Measurements from ENCODE around the gene CYP2C9. TPM values are rescaled to one million over a fixed set of nuclear protein-coding genes. Genes with fewer than 3 reads are reported as not detected.
"Not testable (repeated sequence)": the region's sequence is repeated elsewhere in the genome, so short reads cannot be mapped to it uniquely, and the experiment has no call there.

The CYP2C9 gene
- total RNA-seq (not detected), polyA plus RNA-seq (0.18 TPM)
- long read RNA-seq, donor 1: 0 reads
- long read RNA-seq, donor 2: 0 reads
- long read RNA-seq, donor 3: 0 reads
- long read RNA-seq, donor 4: 0 reads

DNA sequence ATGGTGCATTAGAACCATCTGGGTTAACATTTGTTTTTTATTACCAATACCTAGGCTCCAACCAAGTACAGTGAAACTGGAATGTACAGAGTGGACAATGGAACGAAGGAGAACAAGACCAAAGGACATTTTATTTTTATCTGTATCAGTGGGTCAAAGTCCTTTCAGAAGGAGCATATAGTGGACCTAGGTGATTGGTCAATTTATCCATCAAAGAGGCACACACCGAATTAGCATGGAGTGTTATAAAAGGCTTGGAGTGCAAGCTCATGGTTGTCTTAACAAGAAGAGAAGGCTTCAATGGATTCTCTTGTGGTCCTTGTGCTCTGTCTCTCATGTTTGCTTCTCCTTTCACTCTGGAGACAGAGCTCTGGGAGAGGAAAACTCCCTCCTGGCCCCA, at the start of gene CYP2C9:
CYP2C9 (plus strand) TSS at position 276 of the 400 bp plus-strand sequence; CDS start at position 301, 25 bp downstream.
- DNase-seq: no peak
- H3K9me3 ChIP-seq (ENCODE audit: control insufficient read depth, low read length): no peaks in the 10 kb centered on the region
- WGBS: 75% methylated on average over 2 of the region's 2 CpGs
- ATAC-seq: no peak
- no peaks in the 10 kb centered on the region for H3K27me3 ChIP-seq (ENCODE audit: control insufficient read depth, insufficient read depth)
- no peaks in the 10 kb centered on the region for H3K4me1 ChIP-seq (ENCODE audit: control insufficient read depth, insufficient read depth, low read length)
- intact Hi-C loops (cut with DNase I): no loop called here
- H3K27ac ChIP-seq (ENCODE audit: low read length): no peak within 1 kb of the TSS
- H3K4me3 ChIP-seq (ENCODE audit: low read length): no peak within 1 kb of the TSS

DNA sequence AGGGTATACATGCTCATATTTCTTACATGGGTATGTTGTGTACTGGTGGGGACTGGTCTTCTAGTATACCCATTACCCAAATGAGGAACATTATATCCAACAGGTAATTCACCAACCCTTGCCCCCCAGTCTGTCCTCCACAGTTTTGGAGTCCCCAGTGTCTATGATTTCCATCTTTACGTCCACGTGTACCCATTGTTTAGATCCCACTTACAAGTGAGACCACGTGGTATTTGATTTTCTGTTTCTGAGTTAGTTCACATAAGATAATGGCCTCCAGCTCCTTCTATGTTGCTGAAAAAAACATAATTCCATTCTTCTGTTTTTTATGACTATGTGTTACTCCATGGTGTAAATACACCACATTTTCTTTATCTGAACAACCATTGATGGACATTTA, 49.3 kb upstream of the CYP2C9 start:
- ATAC-seq (no peak), DNase-seq (no peak)
- Histone ChIP-seq H3K27me3 (ENCODE audit: control insufficient read depth, insufficient read depth) (no peaks in the 10 kb centered on the region), H3K4me1 (ENCODE audit: control insufficient read depth, insufficient read depth, low read length) (no peaks in the 10 kb centered on the region), H3K9me3 (ENCODE audit: control insufficient read depth, low read length) (no peaks in the 10 kb centered on the region), H3K4me3 (ENCODE audit: low read length) (no peak overlapping the region), H3K27ac (ENCODE audit: low read length) (no peak overlapping the region)
- intact Hi-C loops (cut with DNase I): no loop called here
- 74% methylated on average over 3 of the region's 3 CpGs for WGBS

DNA sequence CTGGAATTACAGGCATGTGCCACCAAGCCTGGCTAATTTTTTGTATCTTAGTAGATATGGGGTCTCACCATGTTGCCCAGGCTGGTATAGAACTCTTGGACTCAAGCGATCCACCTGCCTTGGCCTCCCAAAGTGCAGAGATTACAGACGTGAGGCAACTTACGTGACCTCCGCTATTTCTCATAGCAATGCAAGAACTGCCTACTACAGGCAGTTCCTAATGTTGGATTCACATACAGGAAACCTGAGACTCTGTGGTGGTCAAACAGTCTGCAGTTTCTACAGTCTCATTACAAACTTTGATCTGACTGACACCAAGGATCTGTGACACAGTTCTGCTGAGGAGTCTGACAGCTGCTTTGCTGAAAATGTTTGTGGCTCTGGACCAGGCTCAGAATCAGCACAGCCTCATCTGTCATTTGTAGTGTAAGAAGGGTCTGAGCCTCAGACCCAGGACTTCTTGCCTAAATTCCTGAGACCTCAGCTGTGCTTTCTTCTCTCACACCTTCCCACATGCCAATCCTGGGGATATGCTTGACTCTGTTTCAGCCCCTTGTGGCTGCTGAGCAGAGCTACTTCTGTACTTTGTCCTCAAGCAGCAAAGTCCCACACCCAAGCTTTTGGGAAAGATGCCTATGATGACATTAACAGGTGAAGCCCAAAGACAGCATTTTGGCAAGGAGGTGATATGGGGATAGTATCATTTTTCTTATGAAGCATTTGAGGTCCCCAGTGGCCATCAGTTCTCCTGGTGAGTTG, 48.0 kb upstream of the CYP2C9 start:
- WGBS: 90% methylated on average over 4 of the region's 4 CpGs
- H3K27ac ChIP-seq (ENCODE audit: low read length): no peak overlapping the region
- intact Hi-C loops (cut with DNase I): no loop called here
- DNase-seq (no peak), ATAC-seq (no peak)
- no peaks in the 10 kb centered on the region for H3K9me3 ChIP-seq (ENCODE audit: control insufficient read depth, low read length)
- H3K4me1 ChIP-seq (ENCODE audit: control insufficient read depth, insufficient read depth, low read length): no peaks in the 10 kb centered on the region
- H3K27me3 ChIP-seq (ENCODE audit: control insufficient read depth, insufficient read depth): no peaks in the 10 kb centered on the region
- no peak overlapping the region for H3K4me3 ChIP-seq (ENCODE audit: low read length)

DNA sequence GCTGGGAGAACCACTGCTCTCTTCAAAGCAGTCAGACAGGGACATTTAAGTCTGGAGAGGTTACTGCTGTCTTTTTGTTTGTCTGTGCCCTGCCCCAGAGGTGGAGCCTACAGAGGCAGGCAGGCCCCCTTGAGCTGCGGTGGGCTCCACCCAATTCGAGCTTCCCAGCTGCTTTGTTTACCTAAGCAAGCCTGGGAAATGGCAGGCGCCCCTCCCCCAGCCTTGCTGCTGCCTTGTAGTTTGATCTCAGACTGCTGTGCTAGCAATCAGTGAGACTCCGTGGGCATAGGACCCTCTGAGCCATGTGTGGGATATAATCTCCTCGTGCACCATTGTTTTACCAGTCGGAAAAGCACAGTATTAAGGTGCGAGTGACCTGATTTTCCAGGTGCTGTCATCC, 40.0 kb upstream of the CYP2C9 start:
- intact Hi-C loops (cut with DNase I); H3K27me3 ChIP-seq (ENCODE audit: control insufficient read depth, insufficient read depth); H3K9me3 ChIP-seq (ENCODE audit: control insufficient read depth, low read length); ATAC-seq; H3K4me3 ChIP-seq (ENCODE audit: low read length); DNase-seq; H3K27ac ChIP-seq (ENCODE audit: low read length); H3K4me1 ChIP-seq (ENCODE audit: control insufficient read depth, insufficient read depth, low read length): not testable (repeated sequence)
- 68% methylated on average over 7 of the region's 7 CpGs for WGBS

DNA sequence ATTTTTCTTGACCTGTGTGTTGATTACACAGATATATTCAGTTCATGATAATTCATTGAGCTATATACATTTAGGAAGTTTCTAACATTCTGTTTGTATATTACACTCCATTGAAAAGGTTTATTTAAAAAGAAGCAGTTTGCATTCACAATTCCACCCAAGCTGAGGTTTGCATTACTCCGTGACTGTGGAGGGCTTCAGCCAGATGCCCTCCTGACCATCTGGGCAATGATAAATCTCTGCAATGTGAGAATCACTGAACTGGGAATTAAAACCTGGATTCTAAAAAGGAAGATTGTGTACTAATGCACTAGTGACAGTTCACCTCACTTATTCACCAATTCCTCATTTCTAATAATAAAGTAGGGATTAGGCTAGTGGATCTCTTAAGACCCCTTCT, 36.4 kb upstream of the CYP2C9 start:
- DNase-seq: no peak
- Histone ChIP-seq H3K27ac (ENCODE audit: low read length) (no peak overlapping the region), H3K4me1 (ENCODE audit: control insufficient read depth, insufficient read depth, low read length) (no peaks in the 10 kb centered on the region), H3K27me3 (ENCODE audit: control insufficient read depth, insufficient read depth) (no peaks in the 10 kb centered on the region), H3K9me3 (ENCODE audit: control insufficient read depth, low read length) (no peaks in the 10 kb centered on the region), H3K4me3 (ENCODE audit: low read length) (no peak overlapping the region)
- WGBS: 70% methylated on average over 1 of the region's 1 CpG
- ATAC-seq: no peak
- intact Hi-C loops (cut with DNase I): no loop called here

DNA sequence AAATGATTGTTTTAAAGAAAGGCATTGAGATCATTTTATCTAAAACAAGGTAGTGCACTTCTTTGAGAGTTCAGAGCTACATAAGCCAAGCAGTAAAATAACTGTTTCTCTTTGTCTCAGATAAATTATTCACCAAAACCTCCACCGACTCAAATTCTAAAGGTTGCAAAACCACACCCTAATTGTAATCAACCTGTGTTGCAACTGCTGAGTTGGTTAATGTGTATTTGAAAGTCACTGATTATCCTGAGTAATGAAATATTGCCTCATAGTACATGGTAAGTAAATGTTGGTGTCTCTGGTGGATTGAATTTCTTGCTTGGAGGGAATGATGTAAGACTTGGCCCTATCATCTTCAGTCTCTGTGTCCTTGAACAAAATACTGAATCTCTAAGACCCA, 35.9 kb upstream of the CYP2C9 start:
- H3K27ac ChIP-seq (ENCODE audit: low read length): no peak overlapping the region
- intact Hi-C loops (cut with DNase I): no loop called here
- no peak overlapping the region for H3K4me3 ChIP-seq (ENCODE audit: low read length)
- WGBS: 0% methylated on average over 1 of the region's 1 CpG
- no peaks in the 10 kb centered on the region for H3K9me3 ChIP-seq (ENCODE audit: control insufficient read depth, low read length)
- no peaks in the 10 kb centered on the region for H3K4me1 ChIP-seq (ENCODE audit: control insufficient read depth, insufficient read depth, low read length)
- no peak for ATAC-seq
- no peak for DNase-seq
- H3K27me3 ChIP-seq (ENCODE audit: control insufficient read depth, insufficient read depth): no peaks in the 10 kb centered on the region

DNA sequence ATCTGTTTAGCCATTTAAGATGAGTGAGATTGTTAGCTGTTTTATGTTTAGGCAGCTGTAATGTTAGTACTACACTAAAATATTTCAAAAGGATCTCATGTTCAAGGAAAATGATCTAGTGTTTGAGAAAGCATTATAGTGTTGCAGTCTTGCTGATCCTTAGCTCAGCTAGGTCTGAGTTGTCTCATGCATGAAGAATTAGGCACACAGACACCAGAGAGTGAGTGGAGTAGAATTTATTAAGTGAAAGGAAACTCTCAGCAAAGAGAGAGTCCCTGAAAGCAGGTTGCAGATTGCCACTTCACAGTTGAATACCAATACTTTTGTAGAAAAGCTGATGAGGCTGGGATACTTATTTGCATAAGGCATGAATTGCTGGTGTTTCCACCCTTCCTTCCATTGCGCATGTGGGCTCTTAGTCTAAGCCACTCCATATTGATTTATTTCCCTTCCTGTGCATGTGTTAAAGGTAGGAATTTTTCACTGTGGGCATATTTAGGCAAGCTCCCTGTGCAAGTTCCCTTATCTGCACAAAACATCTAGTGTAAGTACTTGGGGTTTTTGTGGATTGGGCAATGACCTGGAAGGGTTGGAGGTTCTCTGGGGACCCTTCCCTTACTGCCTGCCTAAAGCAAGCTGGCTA, 33.8 kb upstream of the CYP2C9 start:
- not testable (repeated sequence) for ATAC-seq; H3K27me3 ChIP-seq (ENCODE audit: control insufficient read depth, insufficient read depth)

DNA sequence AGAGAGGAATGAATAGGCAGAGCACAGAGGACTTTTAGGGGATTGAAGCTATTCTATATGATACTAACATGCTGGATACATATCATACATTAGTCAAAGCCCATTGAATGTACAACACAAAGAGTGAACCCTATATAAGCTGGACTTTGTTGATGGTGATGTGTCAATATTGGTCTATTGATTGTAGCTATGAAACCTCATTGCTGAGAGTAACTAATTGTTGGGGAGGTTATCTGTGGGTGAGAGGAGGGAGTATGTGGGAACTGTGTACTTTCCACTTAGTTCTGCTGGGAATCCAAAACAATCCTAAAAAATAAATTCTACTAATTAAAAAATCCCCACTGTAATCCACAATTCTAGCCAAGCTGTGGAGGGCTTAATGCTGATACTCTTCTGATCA, 22.0 kb upstream of the CYP2C9 start:
- H3K9me3 ChIP-seq (ENCODE audit: control insufficient read depth, low read length): no peaks in the 10 kb centered on the region
- no peak for DNase-seq
- no peak for ATAC-seq
- no peak overlapping the region for H3K27ac ChIP-seq (ENCODE audit: low read length)
- no peak overlapping the region for H3K4me3 ChIP-seq (ENCODE audit: low read length)
- intact Hi-C loops (cut with DNase I): no loop called here
- H3K27me3 ChIP-seq (ENCODE audit: control insufficient read depth, insufficient read depth): no peaks in the 10 kb centered on the region
- no peaks in the 10 kb centered on the region for H3K4me1 ChIP-seq (ENCODE audit: control insufficient read depth, insufficient read depth, low read length)

More for the DNA sequence above, 33.8 kb upstream of the CYP2C9 start:
- WGBS: 82% methylated on average over 1 of the region's 1 CpG
- H3K4me1 ChIP-seq (ENCODE audit: control insufficient read depth, insufficient read depth, low read length); H3K9me3 ChIP-seq (ENCODE audit: control insufficient read depth, low read length); intact Hi-C loops (cut with DNase I); H3K4me3 ChIP-seq (ENCODE audit: low read length); DNase-seq; H3K27ac ChIP-seq (ENCODE audit: low read length): not testable (repeated sequence)

DNA sequence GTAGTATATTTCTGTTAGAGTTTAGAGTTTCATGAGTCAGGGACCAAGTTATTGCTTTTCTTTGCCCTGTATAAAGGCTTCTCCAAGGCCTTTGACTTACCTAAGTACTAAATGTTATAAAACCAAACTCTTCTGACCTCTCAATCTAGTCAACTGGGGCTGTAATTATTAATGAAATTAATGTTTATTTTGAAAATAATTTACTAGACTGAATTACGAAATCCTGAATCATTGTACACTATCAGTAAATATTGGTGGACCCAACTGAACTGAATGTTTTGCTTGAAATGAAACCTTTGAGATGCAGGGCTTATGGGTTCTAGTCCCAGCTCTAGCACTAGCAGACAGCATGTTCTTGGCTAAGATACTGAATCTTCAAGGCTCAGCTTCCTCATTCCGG, 1.7 kb upstream of the CYP2C9 start:
- Histone ChIP-seq H3K4me1 (ENCODE audit: control insufficient read depth, insufficient read depth, low read length) (no peaks in the 10 kb centered on the region), H3K27me3 (ENCODE audit: control insufficient read depth, insufficient read depth) (no peaks in the 10 kb centered on the region), H3K9me3 (ENCODE audit: control insufficient read depth, low read length) (no peaks in the 10 kb centered on the region), H3K27ac (ENCODE audit: low read length) (no peak overlapping the region), H3K4me3 (ENCODE audit: low read length) (no peak overlapping the region)
- ATAC-seq (no peak), DNase-seq (no peak)
- WGBS: 65% methylated on average over 2 of the region's 2 CpGs
- intact Hi-C loops (cut with DNase I): no loop called here

DNA sequence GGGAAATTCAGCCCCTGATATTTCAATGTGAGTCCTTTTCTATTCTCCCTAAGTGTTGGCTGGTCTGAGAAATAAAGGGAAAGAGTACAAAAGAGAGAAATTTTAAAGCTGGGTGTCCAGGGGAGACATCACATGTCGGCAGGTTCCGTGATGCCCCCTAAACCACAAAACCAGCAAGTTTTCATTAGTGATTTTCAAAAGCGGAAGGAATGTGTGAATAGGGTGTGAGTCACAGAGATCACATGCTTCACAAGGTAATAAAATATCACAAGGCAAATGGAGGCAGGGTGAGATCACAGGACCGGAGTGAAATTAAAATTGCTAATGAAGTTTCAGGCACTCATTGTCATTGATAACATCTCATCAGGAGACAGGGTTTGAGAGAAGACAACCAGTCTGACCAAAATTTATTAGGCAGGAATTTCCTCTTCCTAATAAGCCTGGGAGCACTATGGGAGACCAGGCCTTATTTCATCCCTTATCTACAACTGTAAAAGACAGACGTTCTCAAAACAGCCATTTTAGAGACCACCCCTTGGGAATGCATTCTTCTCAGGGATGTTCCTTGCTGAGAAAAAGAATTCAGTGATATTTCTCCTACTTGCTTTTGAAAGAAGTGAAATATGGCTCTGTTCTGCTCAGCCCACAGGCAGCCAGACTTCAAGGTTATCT, 5.1 kb downstream of the CYP2C9 start:
- H3K27ac ChIP-seq (ENCODE audit: low read length); ATAC-seq; H3K4me1 ChIP-seq (ENCODE audit: control insufficient read depth, insufficient read depth, low read length); H3K27me3 ChIP-seq (ENCODE audit: control insufficient read depth, insufficient read depth); H3K4me3 ChIP-seq (ENCODE audit: low read length); DNase-seq; intact Hi-C loops (cut with DNase I); H3K9me3 ChIP-seq (ENCODE audit: control insufficient read depth, low read length): not testable (repeated sequence)
- WGBS: 77% methylated on average over 5 of the region's 5 CpGs

DNA sequence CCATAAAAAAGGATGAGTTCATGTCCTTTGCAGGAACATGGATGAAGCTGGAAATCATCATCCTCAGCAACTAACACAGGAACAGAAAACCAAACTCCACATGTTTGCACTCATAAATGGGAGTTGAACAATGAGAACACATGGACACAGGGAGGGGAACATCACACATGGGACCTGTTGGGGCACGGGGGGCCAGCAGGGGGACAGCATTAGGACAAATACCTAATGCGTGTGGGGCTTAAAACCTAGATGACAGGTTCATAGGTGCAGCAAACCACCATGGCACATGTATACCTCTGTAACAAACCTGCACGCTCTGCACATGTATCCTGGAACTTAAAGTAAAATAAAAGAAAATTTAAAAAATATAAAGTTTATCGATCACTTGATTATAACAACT, 7.7 kb downstream of the CYP2C9 start:
- DNase-seq; ATAC-seq; H3K4me1 ChIP-seq (ENCODE audit: control insufficient read depth, insufficient read depth, low read length); H3K9me3 ChIP-seq (ENCODE audit: control insufficient read depth, low read length); H3K4me3 ChIP-seq (ENCODE audit: low read length); H3K27ac ChIP-seq (ENCODE audit: low read length); intact Hi-C loops (cut with DNase I); H3K27me3 ChIP-seq (ENCODE audit: control insufficient read depth, insufficient read depth): not testable (repeated sequence)
- 90% methylated on average over 4 of the region's 4 CpGs for WGBS

Measured in right cardiac atrium (tissue), 5 donors.